GM13976 (cell line): ENCODE measurements around the gene RNF175.
A peak's percentile ranks its signal among the peaks of the same experiment; 100 is the strongest.

Source experiments
- DNase-seq: peaks from one replicate; pipeline ENCODE4 v3.0.0; 2012; ENCODE audit warnings: low spot score
- in situ Hi-C: fragments of 300-500 bp; cut with MboI; formaldehyde crosslinking; loops from one replicate; pipeline ENCODE4 v1.12.0; 2022; ENCODE audit warnings: low sequenced_read_pairs, mixed read lengths, inconsistent platforms; ENCODE audit not compliant: unreplicated experiment
- TF ChIP-seq, protein P1 (sequence below): IDR thresholded peaks from 2 replicates; pipeline ENCODE4 v1.5.1; 2012; ENCODE audit warnings: borderline replicate concordance, mild to moderate bottlenecking; ENCODE audit not compliant: insufficient read depth; ENCODE audit errors: extremely low read depth, missing control alignments, control extremely low read depth

RNF175 gene

DNA sequence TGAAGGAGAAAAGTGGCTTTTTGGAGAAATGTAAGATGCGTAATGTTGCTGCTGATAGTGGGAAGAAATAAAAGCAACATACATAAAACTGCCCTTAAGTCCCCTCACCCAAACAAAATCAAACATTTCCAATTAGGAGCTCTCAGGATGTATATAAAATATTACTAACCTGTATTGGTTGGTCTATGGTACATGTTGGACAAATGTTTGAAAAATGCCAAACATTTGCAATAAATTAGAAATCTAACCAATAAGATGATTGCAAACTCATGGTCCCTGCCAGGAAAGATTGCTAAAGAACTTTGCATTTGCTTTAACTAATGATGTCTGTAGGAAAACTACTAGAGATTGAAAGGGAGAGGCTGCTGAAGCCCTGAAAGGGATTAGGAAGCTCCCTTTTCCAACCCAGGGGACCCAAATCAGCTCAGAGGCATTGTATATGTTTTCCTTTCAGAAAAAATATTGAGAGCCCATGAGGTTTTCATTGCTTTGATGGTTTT, 27.3 kb upstream of the RNF175 start:
- in situ Hi-C loops, result loop anchor here (25.0 kb wide), 1 partner anchor 725 kb away; no protein-coding TSS in a partner anchor

DNA sequence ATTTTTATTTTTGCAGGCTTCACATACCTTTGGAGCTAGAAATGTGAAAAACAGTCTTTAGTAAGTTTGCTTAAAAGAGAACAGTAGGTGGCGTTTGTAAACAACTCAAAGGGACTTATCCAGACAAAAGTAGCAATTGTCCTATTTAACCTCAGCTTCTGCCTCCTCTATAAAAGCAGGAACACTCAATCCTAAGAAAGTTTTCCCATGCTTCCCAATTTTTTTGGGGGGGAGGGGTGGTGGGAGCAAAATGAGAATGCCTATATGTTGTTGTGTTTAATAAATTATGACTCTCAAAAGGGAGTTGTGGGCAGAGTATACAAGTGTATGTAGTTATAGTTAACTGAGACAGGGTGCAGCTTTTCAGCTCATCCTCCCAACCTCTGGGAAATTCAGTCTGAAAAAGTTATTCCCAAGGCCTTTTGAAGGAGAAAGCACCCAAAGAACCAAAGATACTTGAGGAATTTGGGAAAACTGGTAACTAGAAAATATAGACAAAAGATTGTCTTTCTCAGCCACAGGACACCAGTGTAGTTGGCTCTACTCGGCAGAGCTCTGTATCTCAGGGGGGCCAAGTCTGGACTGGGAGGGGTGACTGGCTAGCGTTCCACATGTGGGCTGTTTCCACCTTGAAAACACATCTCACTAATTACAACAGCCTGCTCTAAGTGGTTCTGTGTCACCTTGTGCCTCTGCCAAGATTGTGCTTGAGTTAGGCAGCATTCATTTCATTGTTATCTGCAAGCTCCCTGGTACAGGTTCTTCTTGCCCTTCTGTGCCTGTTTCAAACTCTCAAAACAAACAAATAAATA, 26.3 kb upstream of the RNF175 start:
- peak; percentile 44 for DNase-seq
- in situ Hi-C loops, result loop anchor here (25.0 kb wide), 1 partner anchor 726 kb away; no protein-coding TSS in a partner anchor
- TF ChIP-seq, protein P1, sequence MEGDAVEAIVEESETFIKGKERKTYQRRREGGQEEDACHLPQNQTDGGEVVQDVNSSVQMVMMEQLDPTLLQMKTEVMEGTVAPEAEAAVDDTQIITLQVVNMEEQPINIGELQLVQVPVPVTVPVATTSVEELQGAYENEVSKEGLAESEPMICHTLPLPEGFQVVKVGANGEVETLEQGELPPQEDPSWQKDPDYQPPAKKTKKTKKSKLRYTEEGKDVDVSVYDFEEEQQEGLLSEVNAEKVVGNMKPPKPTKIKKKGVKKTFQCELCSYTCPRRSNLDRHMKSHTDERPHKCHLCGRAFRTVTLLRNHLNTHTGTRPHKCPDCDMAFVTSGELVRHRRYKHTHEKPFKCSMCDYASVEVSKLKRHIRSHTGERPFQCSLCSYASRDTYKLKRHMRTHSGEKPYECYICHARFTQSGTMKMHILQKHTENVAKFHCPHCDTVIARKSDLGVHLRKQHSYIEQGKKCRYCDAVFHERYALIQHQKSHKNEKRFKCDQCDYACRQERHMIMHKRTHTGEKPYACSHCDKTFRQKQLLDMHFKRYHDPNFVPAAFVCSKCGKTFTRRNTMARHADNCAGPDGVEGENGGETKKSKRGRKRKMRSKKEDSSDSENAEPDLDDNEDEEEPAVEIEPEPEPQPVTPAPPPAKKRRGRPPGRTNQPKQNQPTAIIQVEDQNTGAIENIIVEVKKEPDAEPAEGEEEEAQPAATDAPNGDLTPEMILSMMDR, result peak; percentile 16

More for the DNA sequence above, 27.3 kb upstream of the RNF175 start:
- DNase-seq, result no peak
- TF ChIP-seq, protein P1, result no peak

DNA sequence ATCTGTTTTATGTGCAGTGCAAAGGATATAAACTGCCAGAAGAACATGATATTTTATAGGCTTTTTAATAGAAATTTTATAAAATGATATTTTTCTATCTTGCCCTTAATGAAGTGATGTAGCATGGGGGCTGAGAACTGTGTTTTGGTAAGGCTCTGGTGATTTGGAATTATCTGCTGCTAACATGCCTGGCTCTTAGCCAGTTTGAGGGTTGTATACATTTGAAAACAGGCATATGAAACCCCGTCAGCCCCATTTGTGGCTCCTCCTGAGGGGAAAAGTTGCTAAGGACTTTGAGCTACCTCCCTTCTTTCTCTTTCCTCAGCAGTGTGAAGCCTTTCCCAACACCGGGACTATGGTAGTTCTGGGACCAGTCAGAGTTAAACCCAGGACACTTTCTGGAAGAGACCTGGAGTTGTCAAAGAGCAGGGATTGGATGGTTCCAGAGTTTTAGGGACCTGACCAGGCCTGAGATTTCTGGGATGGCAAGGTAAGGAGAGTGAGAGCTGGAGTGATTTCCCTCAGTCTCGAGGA, 24.4 kb upstream of the RNF175 start:
- in situ Hi-C loops, result loop anchor here (25.0 kb wide), 1 partner anchor 728 kb away; no protein-coding TSS in a partner anchor
- no peak for DNase-seq
- TF ChIP-seq, protein P1, result no peak

DNA sequence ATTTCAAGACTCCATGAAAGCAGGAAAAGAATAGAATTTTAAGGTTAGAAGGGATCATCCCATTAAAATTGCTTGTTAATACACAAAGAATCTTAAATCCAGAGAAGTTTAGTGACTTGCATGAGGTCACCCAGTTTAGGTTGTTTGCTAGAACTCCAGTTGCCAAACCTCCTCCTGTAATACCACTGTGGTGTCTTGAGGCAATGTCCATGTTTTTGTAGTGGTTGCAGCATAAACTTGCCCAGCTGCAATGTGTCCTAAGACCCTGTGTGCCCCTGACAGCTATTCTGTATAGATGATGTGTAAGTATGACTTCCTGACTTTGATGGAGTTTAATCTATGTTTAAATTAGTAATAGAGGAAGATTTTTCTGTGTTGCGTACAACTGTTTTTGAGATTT, 22.8 kb upstream of the RNF175 start:
- in situ Hi-C loops, result loop anchor here (25.0 kb wide), 1 partner anchor 730 kb away; no protein-coding TSS in a partner anchor
- DNase-seq, result no peak
- TF ChIP-seq, protein P1, result no peak

DNA sequence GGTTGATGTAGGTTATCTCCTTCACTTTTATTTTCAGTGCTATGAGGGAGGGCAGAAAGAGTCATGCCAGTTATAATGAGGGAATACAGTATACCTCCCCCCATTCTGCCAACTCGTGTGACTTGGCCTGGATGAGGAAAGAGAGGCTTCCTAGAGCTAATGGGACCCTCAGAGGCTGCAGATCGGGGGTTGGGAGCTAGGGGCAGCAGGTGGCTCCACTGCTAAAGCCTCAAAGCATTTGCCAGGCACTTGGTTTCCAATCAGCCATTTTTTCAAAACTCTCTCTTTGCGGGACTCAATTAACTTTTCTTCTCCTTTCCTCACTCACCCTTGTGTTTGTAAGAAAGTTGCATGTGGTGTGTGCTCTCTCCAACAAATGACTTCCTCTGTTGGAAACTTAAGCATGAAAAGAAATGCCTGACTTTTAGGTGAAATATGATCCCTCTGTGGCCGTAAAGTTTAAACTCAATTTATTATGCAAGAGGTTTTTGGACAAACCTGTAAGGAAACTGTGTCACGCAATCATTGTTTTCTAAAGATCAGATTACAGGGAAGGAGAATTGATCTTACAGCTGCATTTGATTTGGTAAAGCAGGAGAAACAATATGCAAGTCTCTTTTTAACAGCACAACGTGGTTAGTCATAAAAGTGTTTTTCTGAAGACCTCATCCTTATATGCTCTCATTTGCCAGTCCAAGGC, 22.0 kb upstream of the RNF175 start:
- TF ChIP-seq, protein P1, result no peak
- in situ Hi-C loops, result loop anchor here (25.0 kb wide), 1 partner anchor 730 kb away; no protein-coding TSS in a partner anchor

DNA sequence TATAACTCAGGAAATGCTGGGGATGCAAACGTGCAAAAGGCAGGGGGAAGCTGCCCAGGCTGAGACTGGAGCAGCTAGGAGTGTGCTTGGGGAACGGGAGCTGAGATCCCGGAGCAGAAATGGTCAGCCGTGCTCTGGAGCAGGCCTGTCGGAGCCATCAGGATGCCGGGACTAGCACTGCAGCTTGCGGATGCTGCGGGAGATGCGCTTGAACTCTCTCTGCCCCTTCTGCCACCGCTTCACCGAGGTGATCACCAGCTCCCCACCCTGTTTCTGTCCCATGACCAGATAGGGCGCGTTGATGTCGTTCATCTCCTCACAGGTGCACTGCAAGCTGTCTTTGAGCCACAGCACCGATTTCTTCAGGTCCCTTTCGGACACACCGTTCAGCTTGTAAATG, 21.5 kb upstream of the RNF175 start:
- in situ Hi-C loops, result loop anchor here (25.0 kb wide), 1 partner anchor 731 kb away; no protein-coding TSS in a partner anchor
- TF ChIP-seq, protein P1, result no peak
- no peak for DNase-seq

More for the DNA sequence above, 22.0 kb upstream of the RNF175 start:
- DNase-seq, result no peak
